ENCODE data around the gene MTMR2.

The MTMR2 gene

GRCh38 chr11:95805869-95806268, 118.0 kb downstream of the MTMR2 start:
- no peak for DNase-seq

GRCh38 chr11:95803973-95804372, 119.9 kb downstream of the MTMR2 start:
- DNase-seq: no peak

GRCh38 chr11:95802806-95803205, 121.1 kb downstream of the MTMR2 start:
- no peak for DNase-seq

GRCh38 chr11:95800438-95800837, 123.5 kb downstream of the MTMR2 start:
- DNase-seq: no peak

GRCh38 chr11:95799546-95799945, 124.4 kb downstream of the MTMR2 start:
- no peak for DNase-seq

- DNase-seq: no peak
Measured at GRCh38 chr11:95796501-95796900, 127.4 kb downstream of the MTMR2 start.

GRCh38 chr11:95795627-95796295, 128.1 kb downstream of the MTMR2 start:
- peak; percentile 87 for DNase-seq

- DNase-seq: no peak
Measured at GRCh38 chr11:95794086-95794485, 129.8 kb downstream of the MTMR2 start.

GRCh38 chr11:95793116-95793515, 130.8 kb downstream of the MTMR2 start:
- DNase-seq: no peak

GRCh38 chr11:95792700-95793099, 131.2 kb downstream of the MTMR2 start:
- DNase-seq: no peak

GRCh38 chr11:95792200-95792599, 131.7 kb downstream of the MTMR2 start:
- DNase-seq: no peak

- no peak for DNase-seq
Measured at GRCh38 chr11:95791709-95792033, 132.2 kb downstream of the MTMR2 start.

GRCh38 chr11:95790933-95791708, 132.8 kb downstream of the MTMR2 start:
- peak; percentile 11 for DNase-seq

GRCh38 chr11:95790123-95790932, 133.6 kb downstream of the MTMR2 start, which contains the start of gene CEP57:
Gene CEP57, plus strand, starts transcription at chr11:95790498. Its CDS starts 201 bp downstream, at chr11:95790699.
- DNase-seq: peak; percentile 91

- DNase-seq: peak; percentile 93
Measured at GRCh38 chr11:95789506-95790122, 134.3 kb downstream of the MTMR2 start, which contains the start of gene FAM76B. Gene FAM76B, minus strand, starts transcription at chr11:95789782. Its CDS starts 304 bp downstream, at chr11:95789478.

- DNase-seq: no peak
Measured at GRCh38 chr11:95788921-95789505, 134.9 kb downstream of the MTMR2 start.

Measured in NCI-H2081 treated with DMSO at 0.1 percent for 48 hours (cell line).